GM21367 (cell line): Measurements from ENCODE around the gene KICS2.

Source experiments
- ATAC-seq: cut with Tn5 transposase; IDR thresholded peaks from one replicate; pipeline ENCODE4 v1.9.1; 2021; ENCODE audit not compliant: unreplicated experiment

KICS2 gene

DNA sequence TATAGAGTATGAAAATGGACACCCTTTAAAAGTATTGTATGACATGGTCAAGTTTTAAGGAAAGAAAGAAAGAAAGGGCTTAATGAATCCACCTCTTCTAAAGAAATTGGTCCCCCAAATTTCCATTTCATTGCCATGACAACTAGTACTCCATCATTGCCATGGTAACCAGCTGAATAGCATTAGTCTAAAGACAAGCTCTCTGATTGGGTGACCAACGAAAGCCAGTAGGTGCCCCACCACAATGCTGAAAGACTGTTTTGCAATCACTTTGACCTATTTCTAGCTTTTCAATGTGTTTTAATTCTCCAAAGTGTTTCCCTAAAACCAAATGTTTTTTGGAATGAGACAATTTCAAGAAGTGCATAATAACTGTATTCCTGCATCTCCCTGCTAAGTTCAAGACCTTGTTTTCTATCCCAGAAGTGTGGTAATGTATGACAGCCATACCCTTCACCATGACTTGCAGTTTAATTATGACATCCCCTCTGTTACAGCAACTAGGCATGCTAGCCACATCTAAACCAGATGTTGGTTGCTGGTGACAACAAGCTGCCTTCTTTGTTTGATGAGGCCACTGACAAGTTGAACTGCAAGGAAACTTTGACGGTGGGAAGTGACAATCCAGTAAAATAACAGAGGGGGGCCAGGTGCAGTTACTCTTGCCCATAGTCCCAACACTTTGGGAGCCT, 46.7 kb downstream of the KICS2 start:
- ATAC-seq, result no peak

DNA sequence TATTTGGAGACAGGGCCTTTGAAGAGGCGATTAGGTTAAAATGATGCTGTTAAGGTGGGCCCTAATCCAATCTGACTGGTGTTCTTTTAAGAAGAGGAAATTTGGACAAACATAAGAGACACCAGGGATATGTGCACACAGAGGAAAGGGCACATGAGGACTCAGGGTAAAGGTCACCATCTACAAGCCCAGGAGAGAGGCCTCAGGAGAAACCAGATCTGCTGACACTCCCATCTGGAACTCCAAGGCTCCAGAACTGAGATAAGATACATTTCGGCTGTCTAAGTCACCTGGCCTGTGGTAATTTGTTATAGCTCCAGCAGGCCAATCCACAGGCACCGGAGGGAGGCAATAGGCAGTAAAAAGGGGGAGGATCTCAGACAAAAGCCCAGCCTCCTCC, 48.6 kb downstream of the KICS2 start:
- no peak for ATAC-seq
